ENCODE data around the gene RHBDL1. TPM values are rescaled to one million over a fixed set of nuclear protein-coding genes. Genes with fewer than 3 reads are reported as not detected.

The RHBDL1 gene
- total and polyA plus RNA-seq, 5 donors from 2014 or later = 0.49 to 3.2 (median 1.2) TPM; not detected in 1

- H3K27me3 Mint-ChIP-seq = no peaks in the 10 kb centered on the region
- peaks cover 5% of the 10 kb centered on the region for H3K4me1 ChIP-seq (ENCODE audit: control insufficient read depth, insufficient read depth, low read length, poor library complexity, severe bottlenecking)
- H3K9me3 Mint-ChIP-seq = no peaks in the 10 kb centered on the region
- ATAC-seq (ENCODE audit: low read depth in 2 of 2) (no peak), DNase-seq (no peak)
- no peaks in the 10 kb centered on the region for H3K36me3 ChIP-seq (ENCODE audit: control insufficient read depth, insufficient read depth, low read length)
- no peak overlapping the region for H3K27ac Mint-ChIP-seq
- no peaks in the 10 kb centered on the region for H3K9me3 ChIP-seq (ENCODE audit: control insufficient read depth in 2 of 2, low read length in 2 of 2)
- H3K4me1 Mint-ChIP-seq = peaks cover 0 to 5% (median 0%) of the 10 kb centered on the region in 4 donors
- H3K4me3 ChIP-seq (ENCODE audit: low read depth, low read length) = no peak overlapping the region
- no peaks in the 10 kb centered on the region for H3K27me3 ChIP-seq (ENCODE audit: control insufficient read depth, insufficient read depth, low read length)
- H3K27ac ChIP-seq (ENCODE audit: insufficient read depth, low read length, poor library complexity, severe bottlenecking) = no peak overlapping the region
- no peaks in the 10 kb centered on the region for H3K36me3 Mint-ChIP-seq
- no peak overlapping the region for H3K4me3 Mint-ChIP-seq
Observed at GRCh38 chr16:657487-657886, 18.0 kb upstream of the RHBDL1 start.

- no peaks in the 10 kb centered on the region for H3K27me3 Mint-ChIP-seq
- Histone ChIP-seq H3K27me3 (ENCODE audit: control insufficient read depth, insufficient read depth, low read length) (no peaks in the 10 kb centered on the region), H3K4me3 (ENCODE audit: low read depth, low read length) (no peak overlapping the region), H3K9me3 (ENCODE audit: control insufficient read depth in 2 of 2, low read length in 2 of 2) (no peaks in the 10 kb centered on the region), H3K4me1 (ENCODE audit: control insufficient read depth, insufficient read depth, low read length, poor library complexity, severe bottlenecking) (peaks cover 5% of the 10 kb centered on the region), H3K36me3 (ENCODE audit: control insufficient read depth, insufficient read depth, low read length) (no peaks in the 10 kb centered on the region), H3K27ac (ENCODE audit: insufficient read depth, low read length, poor library complexity, severe bottlenecking) (no peak overlapping the region)
- no peak for DNase-seq
- peaks cover 0 to 7% (median 0%) of the 10 kb centered on the region in 4 donors for H3K4me1 Mint-ChIP-seq
- no peak for ATAC-seq (ENCODE audit: low read depth in 2 of 2)
- H3K27ac Mint-ChIP-seq = no peak overlapping the region
- H3K9me3 Mint-ChIP-seq = no peaks in the 10 kb centered on the region
- H3K36me3 Mint-ChIP-seq = no peaks in the 10 kb centered on the region
- no peak overlapping the region for H3K4me3 Mint-ChIP-seq
Observed at GRCh38 chr16:658679-659571, 16.5 kb upstream of the RHBDL1 start.

- Histone ChIP-seq H3K27me3 (ENCODE audit: control insufficient read depth, insufficient read depth, low read length) (no peaks in the 10 kb centered on the region), H3K4me3 (ENCODE audit: low read depth, low read length) (no peak overlapping the region), H3K9me3 (ENCODE audit: control insufficient read depth in 2 of 2, low read length in 2 of 2) (no peaks in the 10 kb centered on the region), H3K36me3 (ENCODE audit: control insufficient read depth, insufficient read depth, low read length) (no peaks in the 10 kb centered on the region), H3K4me1 (ENCODE audit: control insufficient read depth, insufficient read depth, low read length, poor library complexity, severe bottlenecking) (peaks cover 5% of the 10 kb centered on the region), H3K27ac (ENCODE audit: insufficient read depth, low read length, poor library complexity, severe bottlenecking) (no peak overlapping the region)
- H3K4me1 Mint-ChIP-seq = peaks cover 0 to 7% (median 0%) of the 10 kb centered on the region in 4 donors
- no peak overlapping the region for H3K4me3 Mint-ChIP-seq
- no peak for DNase-seq
- H3K27ac Mint-ChIP-seq = no peak overlapping the region
- no peaks in the 10 kb centered on the region for H3K27me3 Mint-ChIP-seq
- H3K36me3 Mint-ChIP-seq = no peaks in the 10 kb centered on the region
- no peak for ATAC-seq (ENCODE audit: low read depth in 2 of 2)
- H3K9me3 Mint-ChIP-seq = no peaks in the 10 kb centered on the region
Observed at GRCh38 chr16:659618-660017, 15.9 kb upstream of the RHBDL1 start.

- Mint-ChIP-seq H3K36me3 (no peaks in the 10 kb centered on the region), H3K27me3 (no peaks in the 10 kb centered on the region)
- ATAC-seq (ENCODE audit: low read depth in 2 of 2) = no peak
Observed at GRCh38 chr16:660132-660458, 15.4 kb upstream of the RHBDL1 start.

GRCh38 chr16:660459-661183 lies 14.8 kb upstream of the RHBDL1 start:
- H3K36me3 ChIP-seq (ENCODE audit: control insufficient read depth, insufficient read depth, low read length) = no peaks in the 10 kb centered on the region
- no peaks in the 10 kb centered on the region for H3K9me3 ChIP-seq (ENCODE audit: control insufficient read depth in 2 of 2, low read length in 2 of 2)
- Mint-ChIP-seq H3K36me3 (no peaks in the 10 kb centered on the region), H3K9me3 (no peaks in the 10 kb centered on the region), H3K27me3 (no peaks in the 10 kb centered on the region), H3K4me3 (peak overlapping the region in 2 of 4 donors; percentile 21 to 54), H3K27ac (no peak overlapping the region), H3K4me1 (peaks cover 0 to 7% (median 0%) of the 10 kb centered on the region in 4 donors)
- peak; percentile 57 to 73 (median 65) for DNase-seq
- H3K27ac ChIP-seq (ENCODE audit: insufficient read depth, low read length, poor library complexity, severe bottlenecking) = no peak overlapping the region
- ATAC-seq (ENCODE audit: low read depth in 2 of 2) = peak; percentile 53 to 66
- no peak overlapping the region for H3K4me3 ChIP-seq (ENCODE audit: low read depth, low read length)
- H3K27me3 ChIP-seq (ENCODE audit: control insufficient read depth, insufficient read depth, low read length) = no peaks in the 10 kb centered on the region
- peaks cover 5% of the 10 kb centered on the region for H3K4me1 ChIP-seq (ENCODE audit: control insufficient read depth, insufficient read depth, low read length, poor library complexity, severe bottlenecking)

More at GRCh38 chr16:660132-660458, 15.4 kb upstream of the RHBDL1 start:
- Histone ChIP-seq H3K36me3 (ENCODE audit: control insufficient read depth, insufficient read depth, low read length) (no peaks in the 10 kb centered on the region), H3K4me3 (ENCODE audit: low read depth, low read length) (no peak overlapping the region), H3K27me3 (ENCODE audit: control insufficient read depth, insufficient read depth, low read length) (no peaks in the 10 kb centered on the region), H3K9me3 (ENCODE audit: control insufficient read depth in 2 of 2, low read length in 2 of 2) (no peaks in the 10 kb centered on the region), H3K4me1 (ENCODE audit: control insufficient read depth, insufficient read depth, low read length, poor library complexity, severe bottlenecking) (peaks cover 5% of the 10 kb centered on the region), H3K27ac (ENCODE audit: insufficient read depth, low read length, poor library complexity, severe bottlenecking) (no peak overlapping the region)
- H3K27ac Mint-ChIP-seq = no peak overlapping the region
- H3K9me3 Mint-ChIP-seq = no peaks in the 10 kb centered on the region
- H3K4me1 Mint-ChIP-seq = peaks cover 0 to 7% (median 0%) of the 10 kb centered on the region in 4 donors
- DNase-seq = no peak
- no peak overlapping the region for H3K4me3 Mint-ChIP-seq

GRCh38 chr16:661184-661821 lies 14.2 kb upstream of the RHBDL1 start:
- Mint-ChIP-seq H3K4me3 (peak overlapping the region in 2 of 4 donors; percentile 21 to 54), H3K27me3 (no peaks in the 10 kb centered on the region), H3K36me3 (no peaks in the 10 kb centered on the region)

GRCh38 chr16:662095-662494 lies 13.4 kb upstream of the RHBDL1 start:
- no peak overlapping the region for H3K4me3 ChIP-seq (ENCODE audit: low read depth, low read length)
- peaks cover 10% of the 10 kb centered on the region for H3K4me1 ChIP-seq (ENCODE audit: control insufficient read depth, insufficient read depth, low read length, poor library complexity, severe bottlenecking)
- Mint-ChIP-seq H3K27ac (no peak overlapping the region), H3K27me3 (no peaks in the 10 kb centered on the region), H3K4me1 (peaks cover 0 to 7% (median 0%) of the 10 kb centered on the region in 4 donors), H3K36me3 (no peaks in the 10 kb centered on the region), H3K9me3 (no peaks in the 10 kb centered on the region), H3K4me3 (no peak overlapping the region)
- no peak overlapping the region for H3K27ac ChIP-seq (ENCODE audit: insufficient read depth, low read length, poor library complexity, severe bottlenecking)
- no peaks in the 10 kb centered on the region for H3K9me3 ChIP-seq (ENCODE audit: control insufficient read depth in 2 of 2, low read length in 2 of 2)
- no peaks in the 10 kb centered on the region for H3K36me3 ChIP-seq (ENCODE audit: control insufficient read depth, insufficient read depth, low read length)
- no peak for DNase-seq
- no peak for ATAC-seq (ENCODE audit: low read depth in 2 of 2)
- H3K27me3 ChIP-seq (ENCODE audit: control insufficient read depth, insufficient read depth, low read length) = no peaks in the 10 kb centered on the region

More at GRCh38 chr16:661184-661821, 14.2 kb upstream of the RHBDL1 start:
- no peaks in the 10 kb centered on the region for H3K36me3 ChIP-seq (ENCODE audit: control insufficient read depth, insufficient read depth, low read length)
- no peak for ATAC-seq (ENCODE audit: low read depth in 2 of 2)
- H3K27ac ChIP-seq (ENCODE audit: insufficient read depth, low read length, poor library complexity, severe bottlenecking) = no peak overlapping the region
- no peak for DNase-seq
- H3K4me1 Mint-ChIP-seq = peaks cover 0 to 7% (median 0%) of the 10 kb centered on the region in 4 donors
- H3K27ac Mint-ChIP-seq = peak overlapping the region in 1 of 3 donors; percentile 36
- H3K27me3 ChIP-seq (ENCODE audit: control insufficient read depth, insufficient read depth, low read length) = no peaks in the 10 kb centered on the region
- no peaks in the 10 kb centered on the region for H3K9me3 ChIP-seq (ENCODE audit: control insufficient read depth in 2 of 2, low read length in 2 of 2)
- no peak overlapping the region for H3K4me3 ChIP-seq (ENCODE audit: low read depth, low read length)
- H3K9me3 Mint-ChIP-seq = no peaks in the 10 kb centered on the region
- peaks cover 5% of the 10 kb centered on the region for H3K4me1 ChIP-seq (ENCODE audit: control insufficient read depth, insufficient read depth, low read length, poor library complexity, severe bottlenecking)

Measured in CD4-positive, CD25-positive, alpha-beta regulatory T cell (primary cell).